PFSK-1 (cell line): ENCODE data around the gene XDH.

Experiments
- FOXP2 ChIP-seq: optimal IDR thresholded peaks from 2 replicates; pipeline ENCODE3; 2011; ENCODE audit warnings: borderline replicate concordance, control low read depth, inconsistent platforms; ENCODE audit not compliant: insufficient read depth; ENCODE audit errors: extremely low read length, extremely low read depth
- POLR2AphosphoS5 ChIP-seq: IDR thresholded peaks from 2 replicates; pipeline ENCODE4 v1.6.1; 2012; ENCODE audit warnings: low read depth, mild to moderate bottlenecking, control low read depth, low read length, moderate library complexity
- SIN3A ChIP-seq: IDR thresholded peaks from 2 replicates; pipeline ENCODE4 v1.6.1; 2012; ENCODE audit warnings: mild to moderate bottlenecking, low read length, moderate library complexity, borderline replicate concordance; ENCODE audit not compliant: insufficient read depth
- TAF1 ChIP-seq: IDR thresholded peaks from 2 replicates; pipeline ENCODE4 v1.6.1; 2012; ENCODE audit warnings: low read length, control low read depth, borderline replicate concordance; ENCODE audit not compliant: insufficient read depth
- TF ChIP-seq, protein P1 (sequence below), 2 experiments: IDR thresholded peaks; 2 replicates each; pipeline versions ENCODE4 v1.6.1 to v1.8.0; 2011 to 2012; ENCODE audit warnings: low read depth in 2 of 2, low read length in 2 of 2, control low read depth in 1 of 2, inconsistent platforms in 1 of 2, mild to moderate bottlenecking in 1 of 2, moderate library complexity in 1 of 2; ENCODE audit not compliant: insufficient read depth in 1 of 2

Gene XDH

DNA sequence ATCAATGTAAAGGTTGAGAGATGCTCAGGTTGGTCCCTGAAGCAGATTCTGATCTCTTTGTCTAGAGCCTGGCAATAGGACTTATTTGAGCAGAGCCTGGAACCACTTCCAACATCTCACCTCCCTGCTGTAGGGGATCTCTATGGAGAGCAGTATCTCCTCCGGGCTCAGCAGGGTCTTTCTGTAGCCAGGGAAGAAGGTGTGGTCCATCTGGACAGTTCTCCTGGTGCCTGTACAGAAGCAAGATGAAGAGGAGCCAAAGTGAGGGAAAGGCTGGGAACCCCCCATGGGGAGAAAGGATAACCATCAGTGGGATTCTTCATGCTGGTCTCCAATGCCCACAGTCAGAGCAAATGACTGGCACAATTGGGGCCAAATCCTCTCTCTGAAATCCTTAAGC is 34.8 kb downstream of the XDH start:
- TF ChIP-seq FOXP2 (no peak), SIN3A (no peak), POLR2AphosphoS5 (no peak), TAF1 (no peak)
- TF ChIP-seq, protein P1, sequence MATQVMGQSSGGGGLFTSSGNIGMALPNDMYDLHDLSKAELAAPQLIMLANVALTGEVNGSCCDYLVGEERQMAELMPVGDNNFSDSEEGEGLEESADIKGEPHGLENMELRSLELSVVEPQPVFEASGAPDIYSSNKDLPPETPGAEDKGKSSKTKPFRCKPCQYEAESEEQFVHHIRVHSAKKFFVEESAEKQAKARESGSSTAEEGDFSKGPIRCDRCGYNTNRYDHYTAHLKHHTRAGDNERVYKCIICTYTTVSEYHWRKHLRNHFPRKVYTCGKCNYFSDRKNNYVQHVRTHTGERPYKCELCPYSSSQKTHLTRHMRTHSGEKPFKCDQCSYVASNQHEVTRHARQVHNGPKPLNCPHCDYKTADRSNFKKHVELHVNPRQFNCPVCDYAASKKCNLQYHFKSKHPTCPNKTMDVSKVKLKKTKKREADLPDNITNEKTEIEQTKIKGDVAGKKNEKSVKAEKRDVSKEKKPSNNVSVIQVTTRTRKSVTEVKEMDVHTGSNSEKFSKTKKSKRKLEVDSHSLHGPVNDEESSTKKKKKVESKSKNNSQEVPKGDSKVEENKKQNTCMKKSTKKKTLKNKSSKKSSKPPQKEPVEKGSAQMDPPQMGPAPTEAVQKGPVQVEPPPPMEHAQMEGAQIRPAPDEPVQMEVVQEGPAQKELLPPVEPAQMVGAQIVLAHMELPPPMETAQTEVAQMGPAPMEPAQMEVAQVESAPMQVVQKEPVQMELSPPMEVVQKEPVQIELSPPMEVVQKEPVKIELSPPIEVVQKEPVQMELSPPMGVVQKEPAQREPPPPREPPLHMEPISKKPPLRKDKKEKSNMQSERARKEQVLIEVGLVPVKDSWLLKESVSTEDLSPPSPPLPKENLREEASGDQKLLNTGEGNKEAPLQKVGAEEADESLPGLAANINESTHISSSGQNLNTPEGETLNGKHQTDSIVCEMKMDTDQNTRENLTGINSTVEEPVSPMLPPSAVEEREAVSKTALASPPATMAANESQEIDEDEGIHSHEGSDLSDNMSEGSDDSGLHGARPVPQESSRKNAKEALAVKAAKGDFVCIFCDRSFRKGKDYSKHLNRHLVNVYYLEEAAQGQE (IDR thresholded peaks at IDR 0.05; ENCODE audit: insufficient read depth in 1 of 2, low read depth in 2 of 2, low read length in 2 of 2): no peak

DNA sequence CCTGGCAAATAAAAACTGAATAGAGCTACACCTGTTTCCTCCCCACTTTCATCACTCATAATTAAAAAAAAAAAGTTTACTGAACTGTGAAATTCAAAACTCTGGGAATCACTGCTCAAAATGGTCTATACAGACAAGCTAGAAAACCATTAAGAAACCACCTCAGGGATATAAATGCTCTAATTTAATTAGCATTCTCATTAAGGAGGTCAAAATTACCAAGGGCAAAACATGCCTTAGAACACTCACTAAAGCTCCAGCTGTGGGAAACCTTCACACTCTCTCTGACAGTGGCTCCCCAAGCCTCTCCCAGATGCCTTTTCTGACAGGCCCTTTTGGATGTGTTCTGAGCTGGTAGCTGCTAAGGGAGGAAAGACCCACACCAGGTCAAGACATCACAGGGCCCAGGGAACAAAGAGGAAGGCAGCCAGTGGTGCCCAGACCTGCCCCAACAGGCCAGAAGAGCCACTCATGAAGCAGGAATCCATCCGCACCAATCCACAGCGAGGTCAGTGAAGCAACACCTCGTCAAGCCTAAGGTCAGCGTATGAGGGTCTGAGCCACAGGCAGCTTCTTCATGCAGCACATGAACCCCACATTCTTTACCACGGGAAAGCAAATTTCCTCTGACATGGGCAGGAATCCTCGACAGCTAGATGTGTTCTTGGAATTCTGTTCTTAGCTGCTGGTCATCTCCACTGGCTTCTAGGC is 35.6 kb downstream of the XDH start:
- no peak for TF ChIP-seq POLR2AphosphoS5
- TF ChIP-seq, protein P1 (IDR thresholded peaks at IDR 0.05; ENCODE audit: insufficient read depth in 1 of 2, low read depth in 2 of 2, low read length in 2 of 2): no peak

DNA sequence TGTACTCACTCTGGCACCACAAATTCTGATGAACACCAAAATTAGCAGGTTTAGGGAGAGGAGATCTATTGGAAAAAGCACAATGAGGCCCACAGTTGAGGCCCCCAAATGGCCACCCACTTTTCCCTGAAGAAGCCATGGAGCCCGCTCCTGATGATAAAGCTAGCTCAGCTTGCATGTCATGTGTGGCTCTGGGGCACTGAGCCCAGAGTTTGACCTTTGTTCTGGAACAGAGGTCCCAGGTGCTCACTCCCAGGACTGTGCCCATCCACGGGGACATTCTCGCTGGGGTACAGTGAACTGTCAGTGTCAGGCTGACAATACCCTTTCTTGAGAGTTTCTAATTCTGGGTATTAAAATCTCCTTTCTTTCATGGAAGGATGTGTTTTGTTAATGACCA is 36.2 kb downstream of the XDH start:
- TF ChIP-seq TAF1 (no peak), FOXP2 (no peak), SIN3A (no peak), POLR2AphosphoS5 (no peak)
- TF ChIP-seq, protein P1 (IDR thresholded peaks at IDR 0.05; ENCODE audit: insufficient read depth in 1 of 2, low read depth in 2 of 2, low read length in 2 of 2): no peak

DNA sequence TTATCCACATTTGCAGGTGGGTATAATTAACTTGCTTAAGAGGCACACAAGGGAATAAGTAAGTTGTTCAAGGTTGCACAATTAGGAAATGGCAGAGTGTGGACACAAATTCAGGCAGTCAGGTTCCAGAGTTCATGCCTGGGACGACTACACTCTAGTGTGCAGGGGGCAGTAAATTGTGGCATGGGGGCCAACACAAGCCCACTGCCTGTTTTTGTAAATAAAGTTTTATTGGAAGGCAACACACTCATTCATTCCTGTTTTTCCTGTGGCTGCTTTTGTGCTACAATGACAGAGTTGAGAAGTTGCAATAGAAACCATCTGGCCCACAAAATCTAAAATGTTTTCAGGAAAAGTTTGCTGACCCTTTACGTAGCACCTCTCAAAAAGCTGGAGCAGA is 41.4 kb downstream of the XDH start:
- TF ChIP-seq, protein P1 (IDR thresholded peaks at IDR 0.05; ENCODE audit: insufficient read depth in 1 of 2, low read depth in 2 of 2, low read length in 2 of 2): no peak
- TF ChIP-seq POLR2AphosphoS5: no peak
- no peak for TF ChIP-seq TAF1
- TF ChIP-seq FOXP2: no peak
- no peak for TF ChIP-seq SIN3A

DNA sequence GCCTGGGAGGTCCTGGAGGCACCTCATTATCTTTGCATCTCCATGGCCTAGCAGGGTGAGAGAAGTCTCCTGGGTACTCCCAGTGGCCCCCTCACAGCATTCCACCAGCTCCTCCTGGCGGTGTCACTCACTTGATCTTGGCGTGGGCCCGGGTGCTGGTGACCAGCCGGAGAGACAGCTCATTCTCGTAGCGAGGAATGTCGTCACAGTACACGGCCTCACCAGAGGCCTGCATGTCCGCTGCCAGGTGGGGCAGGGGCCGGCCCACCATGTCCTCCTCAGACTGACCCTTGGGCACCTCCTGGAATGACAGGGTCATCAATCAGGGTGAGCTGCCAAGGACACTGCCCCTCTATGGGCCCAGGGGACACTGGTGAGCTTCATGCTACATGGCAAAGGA is 42.4 kb downstream of the XDH start:
- TF ChIP-seq SIN3A: no peak
- no peak for TF ChIP-seq POLR2AphosphoS5
- TF ChIP-seq, protein P1 (IDR thresholded peaks at IDR 0.05; ENCODE audit: insufficient read depth in 1 of 2, low read depth in 2 of 2, low read length in 2 of 2): no peak
- no peak for TF ChIP-seq TAF1
- TF ChIP-seq FOXP2: no peak
